Occipital lobe (tissue), 2 donors: ENCODE results near the gene IL1RAPL1. TPM values are rescaled to one million over a fixed set of nuclear protein-coding genes. Genes with fewer than 3 reads are reported as not detected.

Experiments
- DNase-seq: peaks from one replicate; lab custom pipeline; 2025; lab: John Stamatoyannopoulos, UW
- total RNA-seq: library from RNA; depleted of rRNA; stranded (reverse); fragments of >200 nt; gene quantifications from one replicate; pipeline ENCODE4 v1.2.3, GENCODE V29; 2014

Gene IL1RAPL1
- total RNA-seq, 1 donor from 2014 or later: 17.0 TPM

DNA sequence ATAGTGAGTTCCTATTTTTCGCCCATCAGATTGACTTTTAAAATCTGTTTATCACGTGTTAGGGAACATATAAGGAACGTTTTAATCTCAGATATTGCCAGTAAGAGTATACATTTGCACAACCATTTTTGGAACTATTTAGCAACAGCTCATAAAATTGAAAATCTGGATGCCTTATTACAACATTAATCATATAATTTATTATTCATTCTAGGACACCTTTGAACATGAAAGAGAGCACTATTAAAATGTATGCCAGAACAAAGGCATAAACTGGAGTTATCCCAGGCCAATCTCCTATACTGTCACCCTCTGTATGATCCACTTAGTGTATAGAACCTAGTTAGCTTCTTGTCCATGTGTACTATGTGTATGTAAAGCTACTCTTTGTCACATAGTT, 1049.1 kb downstream of the IL1RAPL1 start:
- no peak for DNase-seq

DNA sequence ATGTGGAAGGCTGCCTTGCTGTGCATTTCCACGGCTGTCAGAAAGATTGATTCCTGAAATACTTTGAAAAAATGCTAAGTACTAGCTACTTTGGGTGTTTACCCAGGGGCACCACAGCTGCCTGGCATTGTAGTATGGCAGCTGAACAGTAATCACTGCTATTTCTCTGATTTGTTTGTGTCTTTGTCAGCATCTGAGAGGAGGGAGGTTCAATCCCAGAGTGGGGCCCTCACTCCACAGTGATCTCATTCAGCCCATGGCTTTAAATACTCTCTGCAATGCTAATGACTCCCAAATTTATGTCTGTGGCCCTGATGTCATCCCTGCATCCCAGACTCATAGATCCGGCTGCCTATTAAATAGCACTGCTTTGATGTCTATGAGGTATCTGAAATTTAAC, 1052.9 kb downstream of the IL1RAPL1 start:
- no peak for DNase-seq

DNA sequence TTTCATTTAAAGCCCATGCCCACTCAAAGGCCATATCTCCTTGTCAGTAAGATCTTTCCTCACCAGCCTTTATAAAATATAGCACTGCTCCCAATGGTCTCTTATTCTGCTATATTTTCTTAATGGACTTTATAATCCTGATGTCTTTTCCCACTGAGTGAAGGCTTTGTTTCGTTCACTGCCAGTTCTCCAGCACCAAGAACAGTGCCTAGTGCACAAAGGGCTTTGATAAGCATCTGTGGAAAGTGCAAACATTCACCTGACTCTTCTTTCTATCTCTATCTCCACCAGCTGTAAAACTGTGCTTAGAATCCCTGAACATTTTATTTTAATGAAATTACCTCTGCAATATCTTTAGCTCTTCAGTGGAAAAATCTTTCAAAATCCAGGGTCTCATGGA, 1054.2 kb downstream of the IL1RAPL1 start:
- DNase-seq: no peak

DNA sequence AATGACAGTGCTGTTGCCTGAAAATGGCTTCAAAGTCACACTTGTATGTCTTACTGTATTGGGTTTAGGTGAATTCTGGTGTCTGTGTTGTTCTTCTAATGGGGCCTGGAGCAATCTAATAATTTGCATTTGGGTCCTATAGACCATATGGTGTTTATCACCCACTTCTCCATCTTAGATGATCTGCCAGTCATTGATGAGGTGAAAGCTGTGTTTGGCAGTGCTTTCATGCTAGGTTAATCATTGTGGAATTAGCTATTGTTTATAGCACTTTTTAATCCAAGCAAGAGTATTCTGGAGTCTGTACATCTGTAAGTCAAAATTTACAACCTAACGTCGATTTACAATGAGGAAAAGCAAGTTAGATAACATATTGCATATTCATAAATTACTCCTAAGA, 1055.9 kb downstream of the IL1RAPL1 start:
- DNase-seq: no peak

DNA sequence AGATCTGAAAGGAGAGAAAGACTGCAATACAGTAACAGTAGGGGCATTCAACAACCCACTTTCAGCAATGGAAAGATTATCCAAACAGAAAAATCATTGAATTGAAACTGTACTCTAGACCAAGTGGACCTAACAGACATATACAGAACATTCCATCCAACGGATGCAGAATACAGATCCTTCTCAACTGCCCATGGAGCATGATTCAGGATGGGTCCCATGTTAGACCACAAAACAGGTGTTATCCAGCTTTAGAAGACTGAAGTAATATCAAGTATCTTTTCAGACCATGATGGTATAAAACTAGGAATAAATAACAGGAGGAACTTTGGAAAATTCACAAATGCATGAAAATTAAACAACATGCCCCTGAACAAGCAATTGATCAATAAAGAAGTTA, 1060.9 kb downstream of the IL1RAPL1 start:
- no peak for DNase-seq

DNA sequence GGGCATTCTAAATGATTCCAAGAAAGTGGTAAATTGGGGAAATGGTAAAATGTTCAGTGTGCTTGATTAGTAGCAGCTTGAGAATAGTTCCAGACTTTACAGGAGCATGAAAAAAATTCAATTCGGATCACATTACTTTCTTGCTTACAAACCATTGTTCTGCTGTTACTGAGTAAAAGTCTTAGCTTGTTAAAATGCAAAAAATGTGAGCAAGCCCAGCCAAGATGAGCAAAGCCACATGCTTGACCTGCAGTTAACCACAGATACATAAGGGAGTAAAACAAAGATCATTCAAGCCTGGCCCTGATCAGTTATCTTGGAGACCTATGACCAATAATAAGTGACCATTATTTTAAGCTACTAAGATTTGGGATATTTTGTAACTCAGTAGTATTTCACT, 1065.2 kb downstream of the IL1RAPL1 start:
- no peak for DNase-seq

DNA sequence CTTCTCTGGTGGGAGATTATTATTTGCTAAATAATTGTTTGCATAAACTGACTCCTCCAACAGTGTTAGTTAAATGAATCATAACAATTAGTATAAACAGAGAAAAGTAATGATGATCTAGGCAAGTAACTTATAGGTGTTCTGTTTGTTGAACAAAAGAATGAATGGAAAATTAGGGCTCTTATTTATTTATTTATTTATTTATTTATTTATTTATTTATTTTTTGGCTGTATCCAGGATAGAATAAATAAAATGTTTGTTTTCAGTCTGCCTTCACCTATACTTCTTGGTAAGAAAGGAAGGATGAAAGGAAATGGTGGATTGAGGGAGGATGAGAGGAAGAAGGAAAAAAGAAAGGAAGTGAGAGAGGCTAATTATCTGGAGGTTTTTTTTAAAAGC, 1066.5 kb downstream of the IL1RAPL1 start:
- DNase-seq: no peak

DNA sequence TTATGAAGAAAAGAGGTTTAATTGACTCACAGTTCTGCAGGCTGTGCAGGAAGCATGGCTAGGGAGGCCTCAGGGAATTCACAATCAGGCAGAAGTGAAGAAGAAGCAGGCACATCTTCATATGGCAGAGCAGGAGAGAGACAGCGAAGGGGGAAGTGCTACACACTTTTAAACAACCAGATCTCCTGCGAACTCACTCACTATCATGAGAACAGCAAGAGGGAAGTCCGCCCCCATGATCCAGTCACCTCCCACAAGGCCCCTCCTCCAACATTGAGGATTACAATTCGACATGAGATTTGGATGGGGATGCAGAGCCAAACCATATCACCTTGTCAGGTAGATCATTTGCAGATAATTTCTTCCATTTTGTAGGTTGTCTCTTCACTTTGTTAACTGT, 1072.7 kb downstream of the IL1RAPL1 start:
- no peak for DNase-seq

DNA sequence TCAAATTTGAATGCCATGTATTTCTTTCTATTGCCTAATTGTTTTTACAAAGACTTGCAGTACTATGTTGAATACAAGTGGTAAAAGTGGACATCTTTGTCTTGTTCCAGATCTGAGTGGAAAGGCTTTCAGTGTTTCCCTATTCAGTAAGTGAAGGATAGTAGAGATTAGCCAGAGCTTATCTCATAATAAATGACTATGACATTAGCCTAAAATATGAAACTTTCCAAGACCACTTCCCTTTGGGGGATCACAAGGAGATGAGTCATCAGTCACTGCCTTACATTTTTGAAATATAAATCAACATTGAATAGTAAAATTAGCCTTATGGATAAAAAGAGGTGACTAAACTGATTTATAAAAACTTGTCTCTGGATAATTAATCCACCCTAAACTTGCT, 1074.0 kb downstream of the IL1RAPL1 start:
- no peak for DNase-seq

DNA sequence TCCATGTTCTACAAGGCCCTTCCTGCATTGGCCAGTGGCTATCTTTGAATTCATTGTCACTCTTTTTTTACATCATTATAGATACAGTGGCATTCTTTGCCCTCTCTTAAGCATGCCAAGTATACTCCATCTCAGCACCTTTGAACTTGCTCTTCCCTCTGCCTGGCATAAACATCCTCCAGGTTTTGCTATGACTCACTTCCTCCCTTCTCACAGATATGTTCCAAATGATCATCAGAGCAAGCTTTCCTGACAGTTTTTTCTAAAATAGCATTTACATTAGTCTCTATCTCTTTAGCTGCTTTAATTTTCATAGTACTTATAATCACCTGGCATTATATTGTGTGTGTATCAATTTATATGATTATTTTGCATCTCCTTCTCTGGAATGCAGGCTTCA, 1074.9 kb downstream of the IL1RAPL1 start:
- no peak for DNase-seq

DNA sequence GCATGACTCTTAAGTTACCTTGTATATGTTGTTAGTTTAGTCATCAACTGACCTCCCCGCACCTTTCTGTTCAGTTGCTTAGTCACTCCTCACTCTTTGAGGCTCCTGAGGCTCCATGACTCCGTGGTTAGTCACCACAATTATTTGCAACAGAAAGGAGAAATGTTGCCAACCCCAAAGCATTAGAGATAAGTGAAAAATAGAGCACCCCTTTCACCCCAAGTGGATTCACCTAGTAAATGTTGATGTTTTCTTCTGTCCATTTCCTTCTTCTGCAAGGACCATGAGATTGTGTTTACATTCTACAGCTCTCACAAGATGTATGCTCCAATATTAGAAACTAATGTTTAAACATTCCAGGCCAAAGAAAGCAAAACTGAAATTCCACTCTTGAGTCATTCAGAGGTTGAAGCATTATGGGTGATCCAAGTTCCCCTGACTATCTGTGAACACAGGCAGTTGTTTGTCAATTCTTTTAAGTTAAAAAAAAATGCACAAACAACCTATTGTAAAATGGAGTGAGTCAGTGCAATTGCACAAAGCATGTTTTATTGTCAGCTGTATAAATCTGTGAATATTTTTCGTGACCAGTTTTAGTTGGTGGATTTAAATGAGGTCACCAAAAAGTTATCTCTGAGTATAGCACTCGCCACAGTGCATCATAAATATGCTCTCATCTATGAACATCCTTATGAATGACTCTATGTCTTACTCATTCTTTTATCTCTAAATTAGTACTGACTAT, 1075.7 kb downstream of the IL1RAPL1 start:
- no peak for DNase-seq

DNA sequence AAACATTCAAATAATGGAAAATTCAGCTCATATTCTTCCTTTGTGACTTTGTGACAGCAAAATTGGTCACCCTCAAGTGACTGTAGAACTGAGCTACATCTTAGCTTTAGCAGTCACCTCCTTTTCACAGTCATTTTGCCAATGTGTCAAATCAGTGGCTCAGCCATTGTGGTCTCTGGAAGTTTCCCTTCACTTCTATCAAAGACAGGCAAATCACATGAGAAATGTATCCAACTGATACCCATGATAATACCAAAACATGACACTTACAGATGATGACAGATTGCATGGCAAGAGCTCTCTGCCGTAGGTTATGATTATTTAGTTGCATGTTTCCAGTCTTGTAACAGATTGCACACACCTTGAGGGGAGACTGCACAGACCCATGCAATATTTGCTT, 1078.3 kb downstream of the IL1RAPL1 start:
- DNase-seq: no peak

DNA sequence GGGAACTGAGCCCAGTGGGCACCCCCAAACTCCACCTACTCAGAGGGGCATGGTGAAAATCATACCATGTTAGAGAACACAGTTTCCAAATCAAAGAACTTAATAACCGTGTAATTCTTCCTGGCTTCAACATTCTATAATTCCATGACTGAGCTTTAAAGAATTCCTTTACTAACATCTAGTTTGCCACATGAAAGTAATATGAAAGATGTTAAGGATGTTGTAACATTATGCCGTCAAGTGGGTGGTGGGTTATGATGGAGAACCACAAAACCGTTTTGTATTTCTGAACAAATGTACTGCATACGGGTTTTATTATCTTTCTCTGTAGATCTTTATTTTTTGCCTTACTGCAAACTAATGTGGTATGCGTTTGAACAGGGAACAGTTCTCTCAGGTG, 1079.1 kb downstream of the IL1RAPL1 start:
- no peak for DNase-seq

DNA sequence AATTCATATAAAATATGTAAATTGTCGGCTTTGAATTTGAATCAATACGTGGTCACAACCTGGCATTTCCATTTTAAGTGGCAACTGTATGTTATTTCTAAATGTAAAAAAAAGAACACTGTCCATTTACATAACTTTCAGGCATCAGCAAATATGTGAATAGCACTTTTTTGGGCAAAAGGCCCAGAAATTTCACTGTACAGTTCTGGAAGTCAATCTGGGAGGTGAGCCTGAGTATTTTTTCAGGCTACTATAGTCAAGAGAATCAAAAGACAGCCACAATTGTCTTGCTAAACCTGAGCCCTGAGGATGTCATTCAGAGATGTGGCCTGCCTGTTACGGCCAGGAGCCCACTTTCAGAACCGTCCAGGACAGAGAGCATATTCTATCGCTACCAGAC, 1084.2 kb downstream of the IL1RAPL1 start:
- DNase-seq: no peak

DNA sequence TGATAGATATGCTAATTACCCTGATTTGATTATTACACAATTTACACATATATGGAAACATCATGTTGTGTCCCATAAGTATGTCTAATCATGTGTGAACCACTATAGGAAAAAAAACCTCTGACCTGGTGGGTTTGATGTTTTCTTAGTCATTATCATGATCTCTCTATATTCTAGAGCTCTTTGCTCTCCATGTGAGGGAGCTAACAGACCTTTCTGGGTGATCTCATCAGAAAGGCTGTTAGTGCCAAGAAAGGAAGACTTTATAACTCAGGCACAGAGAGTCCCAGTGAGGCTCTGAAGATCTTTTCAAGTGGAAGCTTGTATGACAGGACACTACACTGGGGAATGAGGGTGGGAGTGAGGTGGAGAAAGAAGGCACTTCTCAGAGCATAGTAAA, 1100.4 kb downstream of the IL1RAPL1 start:
- no peak for DNase-seq

DNA sequence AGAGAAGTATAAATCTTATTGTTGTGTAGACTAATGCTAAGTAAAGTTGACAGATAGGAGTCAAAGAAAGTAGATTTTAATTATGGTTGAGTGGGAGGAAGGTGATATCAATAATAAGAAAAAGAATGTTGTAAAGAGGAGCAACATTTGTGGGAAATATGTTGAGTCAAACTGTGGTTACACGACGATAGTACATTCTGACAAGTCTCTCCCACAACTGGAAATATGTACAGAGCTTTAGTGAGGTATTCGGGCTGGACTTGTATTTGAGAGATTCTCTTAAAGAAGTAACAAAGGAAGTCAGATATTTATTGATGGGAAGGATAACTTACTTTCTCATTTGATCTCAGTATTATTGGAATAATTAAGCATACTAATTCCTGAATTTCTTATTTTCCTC, 1102.8 kb downstream of the IL1RAPL1 start:
- DNase-seq: no peak

DNA sequence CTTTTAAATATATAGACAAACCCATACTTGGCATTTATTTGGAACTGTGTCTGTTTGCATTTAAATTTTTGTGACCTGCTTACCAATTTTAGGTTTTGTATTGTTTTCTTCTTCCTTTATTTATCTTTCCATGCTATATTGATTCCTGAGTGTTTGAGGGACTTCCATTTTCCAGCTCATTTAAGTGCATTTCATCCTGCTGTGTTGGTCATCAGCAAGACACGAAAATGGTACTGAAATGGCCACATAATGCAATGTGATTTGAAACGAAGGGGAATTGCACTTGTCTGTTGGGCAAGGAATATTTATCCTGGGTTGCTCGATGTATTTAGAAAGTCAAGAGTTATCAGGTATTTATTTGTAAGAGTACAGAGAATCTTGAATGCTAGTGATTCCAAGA, 1103.8 kb downstream of the IL1RAPL1 start:
- no peak for DNase-seq

DNA sequence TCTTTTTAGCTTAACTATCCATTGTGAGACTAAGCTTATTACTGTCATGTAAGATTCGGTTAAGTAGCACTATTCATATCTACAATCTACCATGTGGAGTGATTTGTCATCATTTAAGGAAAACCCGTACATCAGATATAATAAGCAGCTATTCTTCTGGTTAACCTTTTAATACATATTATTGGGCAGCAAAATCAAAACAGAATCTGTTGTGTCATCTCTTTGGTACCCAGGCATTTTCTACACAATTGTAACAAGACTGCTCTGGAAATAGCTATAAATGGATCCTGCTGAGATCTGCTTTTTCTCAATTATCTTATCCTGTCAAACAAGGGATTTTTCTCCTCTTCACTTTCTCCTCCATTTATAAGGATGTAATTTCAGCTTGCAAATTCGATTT, 1106.7 kb downstream of the IL1RAPL1 start:
- DNase-seq: no peak

DNA sequence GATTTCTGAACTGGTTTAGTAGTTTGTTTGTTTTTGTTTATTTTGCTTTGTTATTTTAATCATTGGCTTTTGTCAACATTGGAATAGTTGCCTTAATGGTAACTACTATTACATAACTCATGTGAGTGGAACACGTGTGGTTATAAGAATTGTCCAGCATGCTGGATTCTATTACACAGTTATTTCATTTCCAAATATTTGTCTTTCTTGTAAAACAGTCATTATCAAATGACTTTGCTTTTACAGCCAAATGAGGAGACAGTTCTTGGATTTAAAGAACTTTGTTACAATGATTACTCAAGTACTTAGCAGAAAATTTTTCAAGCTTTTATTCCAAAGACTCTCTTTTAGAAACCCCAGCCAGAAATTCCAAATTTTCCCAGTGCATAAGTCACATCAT, 1112.0 kb downstream of the IL1RAPL1 start:
- no peak for DNase-seq

DNA sequence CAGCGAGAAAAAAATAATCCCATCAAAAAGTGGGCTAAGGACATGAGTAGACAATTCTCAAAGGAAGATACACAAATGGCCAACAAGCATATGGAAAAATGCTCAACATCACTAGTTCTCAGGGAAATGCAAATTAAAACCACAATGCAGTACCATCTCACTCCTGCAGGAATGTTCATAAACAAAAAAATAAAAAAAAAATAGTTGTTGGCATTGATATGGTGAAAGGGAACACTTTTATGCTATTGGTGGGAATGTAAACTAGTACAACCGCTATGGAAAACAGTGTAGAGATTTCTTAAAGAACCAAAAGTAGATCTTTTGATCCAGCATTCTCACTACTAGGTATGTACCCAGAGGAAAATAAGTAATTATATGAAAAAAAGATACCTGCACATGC, 1119.8 kb downstream of the IL1RAPL1 start:
- DNase-seq: no peak

DNA sequence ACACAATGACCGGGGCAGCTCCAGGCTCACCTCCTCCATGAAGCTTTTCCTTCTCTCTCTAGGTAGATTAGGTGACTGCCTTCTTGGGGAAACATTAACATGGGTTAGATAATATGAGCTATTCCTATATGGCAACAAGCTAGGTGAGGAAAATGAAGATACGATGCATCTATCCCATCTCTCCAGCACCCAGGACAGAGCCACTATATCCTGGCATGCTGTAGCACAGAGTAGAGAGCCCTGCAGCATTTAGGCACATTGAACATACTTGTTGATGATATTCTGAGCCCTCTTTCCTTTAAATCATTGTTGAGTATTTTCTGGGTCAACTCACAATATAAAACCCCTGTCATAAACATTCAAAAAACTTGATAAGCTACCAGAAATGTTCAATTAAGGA, 1133.9 kb downstream of the IL1RAPL1 start:
- DNase-seq: no peak

DNA sequence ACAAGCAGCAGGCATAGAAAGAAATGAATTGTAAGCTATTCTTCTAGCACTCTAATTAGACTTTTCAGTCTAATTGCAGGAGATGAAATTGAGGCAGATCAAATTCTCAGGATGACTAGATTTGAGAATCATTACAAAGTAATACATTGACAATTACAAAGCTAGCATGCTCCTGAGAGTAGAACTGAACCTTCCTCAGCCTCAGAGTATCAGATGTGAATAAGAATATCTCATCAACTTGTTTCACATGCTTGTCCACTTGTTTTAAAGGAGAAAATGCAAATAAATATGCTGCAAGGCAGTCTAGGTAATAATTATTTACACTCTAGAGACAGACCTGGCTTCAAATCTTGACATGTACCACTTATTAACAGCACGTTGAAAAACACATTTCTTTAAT, 1137.1 kb downstream of the IL1RAPL1 start:
- DNase-seq: no peak

DNA sequence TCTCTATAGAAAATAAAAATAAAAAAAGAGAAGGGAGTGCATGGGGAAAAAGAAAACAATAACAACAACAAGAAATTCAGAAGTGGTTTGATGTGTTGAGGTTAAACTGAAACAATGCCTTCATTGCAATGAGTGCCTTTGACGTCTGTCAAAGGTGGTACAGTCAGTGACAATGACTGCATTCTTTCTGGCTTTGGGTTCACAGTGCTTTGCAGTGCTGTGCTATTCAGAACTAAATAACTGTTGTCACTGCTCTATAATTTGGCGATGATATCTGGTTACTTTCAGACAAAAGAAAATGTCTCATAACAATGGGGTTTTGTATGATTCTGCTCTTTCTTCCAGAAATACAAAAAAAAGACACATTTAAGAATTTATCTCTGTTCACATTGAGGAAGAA, 1139.6 kb downstream of the IL1RAPL1 start:
- no peak for DNase-seq

DNA sequence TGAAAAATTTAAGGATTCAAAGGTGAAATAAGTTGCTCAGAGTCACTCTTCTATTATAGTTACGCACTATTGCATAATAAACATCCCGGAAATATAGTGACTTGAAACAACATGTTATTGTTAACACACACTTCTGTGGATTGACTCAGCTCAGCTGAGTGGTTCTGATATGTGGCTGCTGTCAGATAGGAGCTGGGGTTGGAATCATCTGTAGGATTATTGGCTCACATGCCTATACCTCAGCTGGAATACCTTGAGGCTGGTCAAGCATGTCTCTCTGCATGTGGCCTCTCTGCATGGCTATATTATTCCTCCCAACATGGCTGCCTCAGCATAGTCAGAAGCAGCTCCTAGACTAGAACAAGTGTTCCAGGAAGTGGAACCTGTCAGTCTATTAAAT, 1141.4 kb downstream of the IL1RAPL1 start:
- no peak for DNase-seq
